GM12872 (cell line): Measurements from ENCODE around the gene GEMIN7.
A peak's percentile ranks its signal among the peaks of the same experiment; 100 is the strongest.

Experiments used
- CTCF ChIP-seq: IDR thresholded peaks from 3 replicates; pipeline ENCODE4 v1.5.1; 2011; ENCODE audit warnings: low read depth, mild to moderate bottlenecking, low read length, moderate library complexity; ENCODE audit not compliant: insufficient read depth

The GEMIN7 gene

DNA sequence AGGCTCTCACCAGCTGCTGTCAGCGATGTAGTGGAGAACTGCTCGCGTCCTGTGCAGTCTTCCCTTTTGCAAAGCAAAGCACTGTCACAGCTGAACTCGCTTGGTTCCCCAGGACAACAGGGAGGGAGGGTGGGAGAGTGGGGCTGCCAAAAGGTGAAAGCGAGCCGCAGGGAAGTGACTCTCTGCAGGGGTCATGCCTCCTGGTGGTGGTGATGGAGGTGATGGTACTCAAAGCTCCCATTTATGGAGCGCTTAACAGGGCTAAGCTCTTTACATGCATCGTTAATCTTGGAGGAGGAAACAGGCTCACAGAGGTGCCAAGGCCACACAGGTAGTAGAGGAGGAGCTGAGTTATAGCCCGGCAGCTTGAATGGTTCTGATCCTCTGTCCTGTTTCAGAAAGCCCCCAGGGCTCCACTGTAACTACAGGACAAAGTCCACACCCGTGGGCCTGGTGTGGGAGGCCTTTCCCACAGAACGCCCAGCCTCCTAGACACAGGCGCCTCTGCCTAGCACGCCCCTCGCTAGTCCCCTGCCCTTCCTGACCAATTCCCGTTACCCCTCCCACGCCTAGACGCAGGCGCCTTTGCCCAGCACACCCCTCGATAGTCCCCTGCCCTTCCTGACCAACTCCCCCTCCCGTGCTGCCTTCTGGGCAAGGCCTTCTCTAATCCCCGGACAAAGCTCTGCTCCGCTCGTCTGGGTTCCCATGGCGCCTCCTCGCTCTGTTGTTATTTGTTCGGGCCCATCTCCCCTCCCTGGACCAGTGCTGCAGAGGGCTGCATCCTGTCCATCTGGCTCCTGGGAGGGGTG is 24.7 kb downstream of the GEMIN7 start:
- TF ChIP-seq CTCF = peak; percentile 37; the same call in 1 of the 3 replicates

DNA sequence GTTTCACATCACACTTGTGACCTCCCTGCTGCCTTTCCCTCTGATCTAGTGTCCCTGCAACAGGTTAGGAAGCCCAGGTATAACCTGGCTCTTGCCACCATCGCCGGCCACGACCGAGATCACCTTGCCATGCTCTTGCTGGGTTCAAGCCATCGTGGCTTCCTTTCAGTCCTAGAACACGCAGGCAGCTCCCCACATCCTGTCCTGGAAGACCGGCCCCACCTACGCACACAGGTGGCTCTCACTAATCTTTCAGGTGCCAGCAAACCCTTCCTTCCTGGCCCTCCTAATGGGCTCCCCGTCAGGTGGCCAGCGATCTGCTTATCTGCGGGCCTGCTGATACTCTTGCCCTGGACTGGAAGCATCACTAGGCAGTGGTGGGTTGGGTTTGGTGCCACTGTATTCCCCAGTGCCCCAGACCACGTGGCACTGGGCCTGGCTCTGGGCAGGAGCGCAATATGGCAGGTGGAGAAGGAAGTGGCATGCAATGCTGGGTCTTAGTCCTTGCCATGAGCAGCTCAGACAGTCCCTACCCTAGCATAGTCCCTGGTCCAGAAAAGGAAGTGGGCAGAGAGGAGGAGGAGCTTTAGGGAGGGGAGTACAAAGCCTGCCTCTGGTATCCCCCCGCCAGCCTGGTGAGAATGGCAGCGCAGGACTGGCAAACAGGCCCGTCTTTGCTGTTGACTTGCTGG is 25.7 kb downstream of the GEMIN7 start:
- no peak for TF ChIP-seq CTCF

DNA sequence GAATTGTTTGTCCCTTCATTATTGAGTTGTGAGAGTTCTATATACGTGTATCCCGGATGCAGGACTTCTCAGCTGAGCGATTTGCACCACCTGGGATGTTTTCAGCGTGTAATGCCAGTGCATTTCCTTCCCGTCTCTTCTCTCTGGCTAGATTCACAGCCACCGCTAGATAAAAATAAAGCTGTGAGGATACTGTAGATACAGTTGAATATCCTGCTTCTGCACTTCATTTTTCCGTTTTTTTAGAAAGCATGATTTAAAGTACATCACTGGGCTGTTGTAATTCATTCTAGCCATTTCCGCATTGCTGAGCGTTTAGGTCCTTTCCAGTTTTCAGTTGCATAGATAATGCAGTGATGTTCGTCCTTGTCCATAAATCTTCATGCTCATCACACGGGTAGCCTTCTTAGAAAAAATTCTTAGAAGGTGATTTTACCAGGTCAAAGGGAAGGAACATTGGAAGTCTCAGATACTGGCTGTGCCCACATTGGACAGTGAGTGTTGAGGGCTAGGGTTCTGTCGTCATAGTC is 28.6 kb downstream of the GEMIN7 start:
- no peak for TF ChIP-seq CTCF

DNA sequence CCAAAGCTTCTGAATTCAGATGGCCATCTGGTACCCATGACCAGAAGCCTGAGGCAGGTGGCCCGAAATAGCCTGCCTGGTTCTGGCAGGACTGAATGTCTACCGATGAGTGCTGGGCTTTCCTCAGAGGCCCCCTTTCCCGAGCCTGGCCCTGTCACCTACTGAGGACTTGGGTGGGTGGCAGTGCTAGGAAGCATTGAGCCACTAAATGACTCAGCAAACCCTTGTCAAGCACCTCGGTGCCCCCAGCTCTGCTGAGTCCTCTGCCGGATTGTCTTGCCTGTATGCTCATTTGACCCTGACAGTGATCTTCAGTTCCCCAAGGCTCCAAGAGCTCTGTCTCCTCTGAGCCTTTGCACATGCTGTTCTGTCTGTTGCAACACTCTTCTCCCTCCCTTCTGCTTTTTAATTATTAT is 31.8 kb downstream of the GEMIN7 start:
- TF ChIP-seq CTCF = no peak

DNA sequence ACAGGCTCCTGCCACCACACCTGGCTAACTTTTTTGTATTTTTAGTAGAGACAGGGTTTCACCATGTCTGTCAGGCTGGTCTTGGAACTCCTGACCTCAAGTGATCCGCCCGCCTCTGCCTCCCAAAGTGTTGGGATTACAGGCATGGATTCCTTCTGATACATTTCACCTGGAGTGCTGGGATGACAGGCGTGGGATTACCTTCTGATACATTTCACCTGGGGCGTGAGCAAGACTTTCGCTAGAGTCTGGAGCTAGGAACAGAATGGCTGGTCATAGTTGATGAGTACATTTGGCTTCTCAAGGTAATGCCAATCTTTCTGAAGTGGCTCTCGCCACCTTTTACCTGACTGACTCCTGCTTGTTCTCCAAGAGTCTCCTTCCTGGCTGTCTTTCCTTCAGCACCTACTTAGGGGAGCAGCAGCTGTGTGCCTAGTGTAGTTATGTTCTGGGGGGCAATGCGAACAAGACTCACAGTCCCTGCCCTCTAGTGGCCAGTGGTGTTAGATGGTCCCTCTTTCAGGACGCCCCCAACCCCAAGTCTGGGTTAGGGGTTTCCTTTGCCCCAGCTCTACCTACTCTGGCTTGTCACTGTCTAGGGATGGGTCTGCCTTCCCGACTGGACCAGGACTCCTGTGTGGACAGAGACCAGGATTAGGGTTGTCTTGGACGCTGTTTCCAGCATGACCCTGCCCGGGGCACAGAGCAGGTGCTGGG is 33.2 kb downstream of the GEMIN7 start:
- no peak for TF ChIP-seq CTCF

- TF ChIP-seq CTCF = no peak
Measured at GRCh38 chr19:45113628-45114027, 34.6 kb downstream of the GEMIN7 start.

DNA sequence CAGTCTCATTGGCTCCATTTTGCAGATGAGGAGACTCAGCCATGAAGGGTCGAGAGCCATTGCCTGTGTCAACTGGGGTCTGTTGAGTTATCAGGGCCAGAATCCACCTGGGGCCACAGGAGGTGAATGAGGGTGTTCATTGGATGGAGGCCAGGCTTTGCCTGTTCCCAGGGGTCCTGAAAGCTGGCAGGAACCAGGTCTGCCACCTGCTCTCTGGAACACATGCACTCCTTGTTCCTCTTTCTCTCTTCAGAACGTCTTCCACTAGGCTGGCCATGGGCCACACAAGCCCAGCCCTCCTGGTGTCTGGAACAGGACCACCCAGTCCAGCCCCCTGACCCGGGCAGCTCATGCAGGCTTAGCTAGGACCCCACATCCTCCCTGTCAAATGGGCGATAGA is 35.1 kb downstream of the GEMIN7 start:
- TF ChIP-seq CTCF = no peak
